KOPT-K1 (cell line): Measurements from ENCODE around the gene RET.

Source experiments
- H3K27ac ChIP-seq: fragments of 200-600 bp; sonication (generic); 2 replicates; pipeline ENCODE4 v1.5.1; 2016; ENCODE audit warnings: antibody characterized with exemption, mild to moderate bottlenecking, low read depth, low read length; ENCODE audit not compliant: poor library complexity, severe bottlenecking
- H3K36me3 ChIP-seq: fragments of 200-600 bp; sonication (generic); 2 replicates; pipeline ENCODE4 v1.5.1; 2017; ENCODE audit warnings: antibody characterized with exemption, mild to moderate bottlenecking, low read length, moderate library complexity; ENCODE audit not compliant: insufficient read depth
- H3K9me3 ChIP-seq: fragments of 200-600 bp; sonication (generic); 2 replicates; pipeline ENCODE4 v1.5.1; 2017; ENCODE audit warnings: antibody characterized with exemption, low read length, mild to moderate bottlenecking; ENCODE audit not compliant: insufficient read depth, poor library complexity, severe bottlenecking

Gene RET

GRCh38 chr10:43065761-43066160 is 11.1 kb upstream of the RET start:
- Histone ChIP-seq H3K27ac (no peak overlapping the region), H3K9me3 (no peaks in the 10 kb centered on the region), H3K36me3 (no peaks in the 10 kb centered on the region)

- Histone ChIP-seq H3K36me3 (no peaks in the 10 kb centered on the region), H3K9me3 (no peaks in the 10 kb centered on the region), H3K27ac (no peak overlapping the region)
These were observed 10.4 kb upstream of the RET start for GRCh38 chr10:43066481-43066880.

- Histone ChIP-seq H3K27ac (no peak overlapping the region), H3K9me3 (no peaks in the 10 kb centered on the region), H3K36me3 (no peaks in the 10 kb centered on the region)
These were observed 9.3 kb upstream of the RET start for GRCh38 chr10:43067391-43068135.

GRCh38 chr10:43068136-43068395 is 8.8 kb upstream of the RET start:
- H3K36me3 ChIP-seq, result no peaks in the 10 kb centered on the region
- H3K9me3 ChIP-seq, result no peaks in the 10 kb centered on the region
- H3K27ac ChIP-seq, result no peak overlapping the region

- Histone ChIP-seq H3K27ac (no peak overlapping the region), H3K36me3 (no peaks in the 10 kb centered on the region), H3K9me3 (no peaks in the 10 kb centered on the region)
These were observed 8.2 kb upstream of the RET start for GRCh38 chr10:43068471-43069210.

- Histone ChIP-seq H3K9me3 (no peaks in the 10 kb centered on the region), H3K27ac (no peak overlapping the region), H3K36me3 (no peaks in the 10 kb centered on the region)
These were observed 7.7 kb upstream of the RET start for GRCh38 chr10:43069211-43069515.

- Histone ChIP-seq H3K36me3 (no peaks in the 10 kb centered on the region), H3K9me3 (no peaks in the 10 kb centered on the region), H3K27ac (no peak overlapping the region)
These were observed 7.3 kb upstream of the RET start for GRCh38 chr10:43069579-43069978.

- no peaks in the 10 kb centered on the region for H3K36me3 ChIP-seq
- no peak overlapping the region for H3K27ac ChIP-seq
- H3K9me3 ChIP-seq, result no peaks in the 10 kb centered on the region
These were observed 6.5 kb upstream of the RET start for GRCh38 chr10:43070121-43071085.

- Histone ChIP-seq H3K36me3 (no peaks in the 10 kb centered on the region), H3K9me3 (no peaks in the 10 kb centered on the region), H3K27ac (no peak overlapping the region)
These were observed 4.8 kb upstream of the RET start for GRCh38 chr10:43071865-43072650.

GRCh38 chr10:43073191-43073590 is 3.7 kb upstream of the RET start:
- Histone ChIP-seq H3K9me3 (no peaks in the 10 kb centered on the region), H3K36me3 (no peaks in the 10 kb centered on the region), H3K27ac (no peak overlapping the region)

- no peak overlapping the region for H3K27ac ChIP-seq
These were observed 3.1 kb upstream of the RET start for GRCh38 chr10:43073721-43074120.

GRCh38 chr10:43074409-43074808 is 2.5 kb upstream of the RET start:
- H3K36me3 ChIP-seq, result no peaks in the 10 kb centered on the region
- H3K9me3 ChIP-seq, result no peaks in the 10 kb centered on the region
- H3K27ac ChIP-seq, result no peak overlapping the region

More at GRCh38 chr10:43073721-43074120, 3.1 kb upstream of the RET start:
- Histone ChIP-seq H3K36me3 (no peaks in the 10 kb centered on the region), H3K9me3 (no peaks in the 10 kb centered on the region)

- Histone ChIP-seq H3K27ac (no peak overlapping the region), H3K36me3 (no peaks in the 10 kb centered on the region), H3K9me3 (no peaks in the 10 kb centered on the region)
These were observed 1.9 kb upstream of the RET start for GRCh38 chr10:43074827-43075611.

GRCh38 chr10:43075612-43076003 is 1.3 kb upstream of the RET start:
- H3K36me3 ChIP-seq, result no peaks in the 10 kb centered on the region
- H3K9me3 ChIP-seq, result no peaks in the 10 kb centered on the region
- no peak overlapping the region for H3K27ac ChIP-seq
